D721Med (cell line): ENCODE measurements around the gene RPS6KA1.
"Not testable (repeated sequence)": the region's sequence is repeated elsewhere in the genome, so short reads cannot be mapped to it uniquely, and the experiment has no call there.

Experiments used
- DNase-seq: peaks from one replicate; pipeline ENCODE4 v3.0.0; 2011; ENCODE audit warnings: low spot score; ENCODE audit not compliant: insufficient read length
- FAIRE-seq: peaks from 2 replicates; lab custom pipeline; 2011; peaks lifted over from hg19 to GRCh38; lab: Jason Lieb, UNC
- CTCF ChIP-seq: IDR thresholded peaks from 2 replicates; pipeline ENCODE4 v1.5.1; 2012; ENCODE audit warnings: mild to moderate bottlenecking, control low read depth; ENCODE audit not compliant: insufficient read depth; ENCODE audit errors: missing control alignments

The RPS6KA1 gene

GRCh38 chr1:26607186-26607585 is 77.6 kb downstream of the RPS6KA1 start:
- DNase-seq (no peak), FAIRE-seq (no peak)
- TF ChIP-seq CTCF: no peak

GRCh38 chr1:26608895-26609294 is 79.3 kb downstream of the RPS6KA1 start:
- no peak for TF ChIP-seq CTCF
- FAIRE-seq (no peak), DNase-seq (no peak)

- no peak for FAIRE-seq
Observed at GRCh38 chr1:26610781-26611180, 81.2 kb downstream of the RPS6KA1 start.

GRCh38 chr1:26612627-26613026 is 83.1 kb downstream of the RPS6KA1 start:
- not testable (repeated sequence) for DNase-seq, FAIRE-seq

More at GRCh38 chr1:26610781-26611180, 81.2 kb downstream of the RPS6KA1 start:
- no peak for DNase-seq
- no peak for TF ChIP-seq CTCF

GRCh38 chr1:26614655-26615411 is 85.3 kb downstream of the RPS6KA1 start:
- FAIRE-seq (no peak), DNase-seq (no peak)
- TF ChIP-seq CTCF: no peak

GRCh38 chr1:26616881-26617280 is 87.3 kb downstream of the RPS6KA1 start:
- FAIRE-seq: no peak
- TF ChIP-seq CTCF: no peak

GRCh38 chr1:26618561-26618960 is 89.0 kb downstream of the RPS6KA1 start:
- no peak for TF ChIP-seq CTCF
- DNase-seq: no peak
- FAIRE-seq: no peak

More at GRCh38 chr1:26616881-26617280, 87.3 kb downstream of the RPS6KA1 start:
- no peak for DNase-seq
